ENCODE results near the gene SLC37A4. TPM values are rescaled to one million over a fixed set of nuclear protein-coding genes. Genes with fewer than 3 reads are reported as not detected.

The SLC37A4 gene
- polyA plus RNA-seq, 1 donor from 2014 or later: 23.5 TPM

GRCh38 chr11:119048644-119049043 is 18.0 kb upstream of the SLC37A4 start:
- Histone ChIP-seq H4K20me1 (ENCODE audit: insufficient read depth) (no peaks in the 10 kb centered on the region), H3K36me3 (ENCODE audit: insufficient read depth, low read length) (peaks cover 10% of the 10 kb centered on the region)
- no peak for TF ChIP-seq REST (IDR thresholded peaks at IDR 0.05; ENCODE audit: borderline replicate concordance)
- TF ChIP-seq SMC3 (conservative IDR thresholded peaks at IDR 0.05; ENCODE audit: poor library complexity): no peak
- no peak for TF ChIP-seq CTCF (IDR thresholded peaks at IDR 0.05; ENCODE audit: poor library complexity, severe bottlenecking)
- TF ChIP-seq RAD21 (conservative IDR thresholded peaks at IDR 0.05): no peak
- no peak for TF ChIP-seq EP300 (conservative IDR thresholded peaks at IDR 0.05; ENCODE audit: poor library complexity, severe bottlenecking)
- no peak for TF ChIP-seq EZH2 (IDR thresholded peaks at IDR 0.05; ENCODE audit: borderline replicate concordance, insufficient read depth, low read length, poor library complexity, severe bottlenecking)
- TF ChIP-seq POLR2AphosphoS5 (IDR thresholded peaks at IDR 0.05): no peak
- no peak for TF ChIP-seq MXI1 (conservative IDR thresholded peaks at IDR 0.05; ENCODE audit: poor library complexity, severe bottlenecking)
- no peak for TF ChIP-seq TAF1 (IDR thresholded peaks at IDR 0.05; ENCODE audit: low read depth)

GRCh38 chr11:119047205-119047604 is 16.5 kb upstream of the SLC37A4 start:
- H3K79me2 ChIP-seq (replicated peaks; ENCODE audit: insufficient read depth, low read length): no peaks in the 10 kb centered on the region

More at GRCh38 chr11:119048644-119049043, 18.0 kb upstream of the SLC37A4 start:
- Histone ChIP-seq H2AFZ (ENCODE audit: low read depth, low read length) (no peak overlapping the region), H3K4me3 (ENCODE audit: low read length) (no peak overlapping the region), H3K27ac (ENCODE audit: low read length) (no peak overlapping the region), H3K27me3 (ENCODE audit: insufficient read depth, low read depth, low read length) (no peaks in the 10 kb centered on the region), H3K79me2 (replicated peaks; ENCODE audit: insufficient read depth, low read length) (no peaks in the 10 kb centered on the region), H3K9me3 (ENCODE audit: low read length) (no peaks in the 10 kb centered on the region), H3F3A (ENCODE audit: insufficient read depth, low read length, poor library complexity, severe bottlenecking) (no peaks in the 10 kb centered on the region), H3K9ac (ENCODE audit: low read length) (no peak overlapping the region), H3K9me2 (ENCODE audit: insufficient read depth, low read length) (no peaks in the 10 kb centered on the region), H3K4me2 (ENCODE audit: low read length) (no peak overlapping the region)

More at GRCh38 chr11:119047205-119047604, 16.5 kb upstream of the SLC37A4 start:
- no peaks in the 10 kb centered on the region for H4K20me1 ChIP-seq (ENCODE audit: insufficient read depth)
- no peak overlapping the region for H3K9ac ChIP-seq (ENCODE audit: low read length)
- no peak overlapping the region for H3K4me3 ChIP-seq (ENCODE audit: low read length)
- no peak overlapping the region for H3K27ac ChIP-seq (ENCODE audit: low read length)
- H3K9me2 ChIP-seq (ENCODE audit: insufficient read depth, low read length): no peaks in the 10 kb centered on the region
- peaks cover 9% of the 10 kb centered on the region for H3K36me3 ChIP-seq (ENCODE audit: insufficient read depth, low read length)
- no peak overlapping the region for H2AFZ ChIP-seq (ENCODE audit: low read depth, low read length)
- H3K9me3 ChIP-seq (ENCODE audit: low read length): no peaks in the 10 kb centered on the region
- TF ChIP-seq CTCF (IDR thresholded peaks at IDR 0.05; ENCODE audit: poor library complexity, severe bottlenecking) (no peak), EZH2 (IDR thresholded peaks at IDR 0.05; ENCODE audit: borderline replicate concordance, insufficient read depth, low read length, poor library complexity, severe bottlenecking) (no peak), RAD21 (conservative IDR thresholded peaks at IDR 0.05) (no peak), MXI1 (conservative IDR thresholded peaks at IDR 0.05; ENCODE audit: poor library complexity, severe bottlenecking) (no peak), EP300 (conservative IDR thresholded peaks at IDR 0.05; ENCODE audit: poor library complexity, severe bottlenecking) (no peak), POLR2AphosphoS5 (IDR thresholded peaks at IDR 0.05) (no peak), TAF1 (IDR thresholded peaks at IDR 0.05; ENCODE audit: low read depth) (no peak), REST (IDR thresholded peaks at IDR 0.05; ENCODE audit: borderline replicate concordance) (no peak), SMC3 (conservative IDR thresholded peaks at IDR 0.05; ENCODE audit: poor library complexity) (no peak)
- H3F3A ChIP-seq (ENCODE audit: insufficient read depth, low read length, poor library complexity, severe bottlenecking): no peaks in the 10 kb centered on the region
- no peaks in the 10 kb centered on the region for H3K27me3 ChIP-seq (ENCODE audit: insufficient read depth, low read depth, low read length)
- no peak overlapping the region for H3K4me2 ChIP-seq (ENCODE audit: low read length)

Measured in neural cell (in vitro differentiated cells).